IMR-90 (cell line): ENCODE results near the gene PLOD1. TPM values are rescaled to one million over a fixed set of nuclear protein-coding genes. Genes with fewer than 3 reads are reported as not detected.

Experiments used
- ATAC-seq: fragments of 200-7000 bp; cut with Tn5 transposase; 2 replicates; pipeline ENCODE4 v1.9.1; 2020; ENCODE audit warnings: low read depth, mild to moderate bottlenecking, moderate library complexity
- BruUV-seq: library from RNA; stranded (reverse); fragments of 400-500 nt; replicated peaks from 2 replicates; lab custom pipeline; 2021; lab: Mats Ljungman, UMichigan
- CTCF ChIA-PET: fragments of 300-600 bp; formaldehyde crosslinking; extraction: SDS; loops from one replicate; lab custom pipeline; 2021; ENCODE audit warnings: antibody characterized with exemption; lab: Yijun Ruan, JAX
- POLR2A ChIA-PET: fragments of 300-600 bp; sonication (Branson Sonifier 250); formaldehyde crosslinking; loops from one replicate; lab custom pipeline; 2022; ENCODE audit warnings: antibody characterized with exemption; ENCODE audit not compliant: unreplicated experiment; lab: Charles Lee
- DNase-seq: peaks from one replicate; pipeline ENCODE4 v3.0.0; 2013
- H2AFZ ChIP-seq: replicated peaks from 2 replicates; pipeline ENCODE3; 2013; ENCODE audit warnings: low read length, mild to moderate bottlenecking; ENCODE audit not compliant: poor library complexity
- H2AK5ac ChIP-seq: 2 replicates; pipeline ENCODE4 v1.6.1; 2013; ENCODE audit warnings: low read depth, low read length, inconsistent platforms
- H2AK9ac ChIP-seq: replicated peaks from 2 replicates; pipeline ENCODE3; 2013; ENCODE audit warnings: mild to moderate bottlenecking, low read depth, low read length, moderate library complexity; ENCODE audit not compliant: poor library complexity
- H2BK120ac ChIP-seq: 2 replicates; pipeline ENCODE4 v1.6.1; 2013; ENCODE audit warnings: low read depth, low read length, inconsistent platforms
- H2BK15ac ChIP-seq: 3 replicates; pipeline ENCODE4 v1.6.1; 2013; ENCODE audit warnings: low read depth, low read length, inconsistent platforms
- H2BK20ac ChIP-seq: 2 replicates; pipeline ENCODE4 v1.6.1; 2013; ENCODE audit warnings: low read depth, mild to moderate bottlenecking, inconsistent platforms, low read length, moderate library complexity
- H2BK5ac ChIP-seq: 2 replicates; pipeline ENCODE4 v1.6.1; 2013; ENCODE audit warnings: mild to moderate bottlenecking, low read depth, low read length, inconsistent platforms; ENCODE audit not compliant: poor library complexity, severe bottlenecking
- H3K14ac ChIP-seq: replicated peaks from 2 replicates; pipeline ENCODE4 v1.6.1; 2013; ENCODE audit warnings: low read depth, low read length, inconsistent platforms
- H3K18ac ChIP-seq: 2 replicates; pipeline ENCODE4 v1.6.1; 2013; ENCODE audit warnings: low read depth, low read length, control low read depth
- H3K23ac ChIP-seq: 2 replicates; pipeline ENCODE4 v1.6.1; 2013; ENCODE audit warnings: low read depth, low read length, inconsistent platforms
- H3K27ac ChIP-seq: 2 replicates; pipeline ENCODE4 v1.5.1; 2013; ENCODE audit warnings: mild to moderate bottlenecking, control low read depth, low read length; ENCODE audit not compliant: insufficient read depth
- H3K27me3 ChIP-seq: 2 replicates; pipeline ENCODE4 v1.6.1; 2013; ENCODE audit warnings: low read length; ENCODE audit not compliant: control insufficient read depth, insufficient read depth
- H3K36me3 ChIP-seq: 2 replicates; pipeline ENCODE4 v1.6.1; 2013; ENCODE audit warnings: low read length, mixed read lengths; ENCODE audit not compliant: control insufficient read depth, insufficient read depth
- H3K4ac ChIP-seq: 2 replicates; pipeline ENCODE4 v1.6.1; 2013; ENCODE audit warnings: low read depth, low read length, inconsistent platforms
- H3K4me1 ChIP-seq: 2 replicates; pipeline ENCODE4 v1.6.1; 2013; ENCODE audit warnings: low read length, mixed read lengths; ENCODE audit not compliant: control insufficient read depth, insufficient read depth
- H3K4me2 ChIP-seq: 2 replicates; pipeline ENCODE4 v1.6.1; 2013; ENCODE audit warnings: low read depth, mild to moderate bottlenecking, control low read depth, low read length, moderate library complexity
- H3K4me3 ChIP-seq: 2 replicates; pipeline ENCODE4 v1.5.1; 2013; ENCODE audit warnings: low read depth, mild to moderate bottlenecking, control low read depth, low read length, moderate library complexity; ENCODE audit not compliant: insufficient read depth
- H3K56ac ChIP-seq: 2 replicates; pipeline ENCODE4 v1.6.1; 2013; ENCODE audit warnings: low read length, inconsistent platforms; ENCODE audit not compliant: insufficient read depth; ENCODE audit errors: extremely low read depth
- H3K79me1 ChIP-seq, 2 experiments: 2 replicates each; pipeline ENCODE4 v1.6.1; 2013; ENCODE audit warnings: low read length in 2 of 2, inconsistent platforms in 1 of 2, low read depth in 1 of 2
- H3K9ac ChIP-seq: 2 replicates; pipeline ENCODE4 v1.6.1; 2013; ENCODE audit warnings: low read depth, low read length, control low read depth
- H3K9me1 ChIP-seq: 2 replicates; pipeline ENCODE4 v1.6.1; 2013; ENCODE audit warnings: low read length, inconsistent platforms; ENCODE audit not compliant: insufficient read depth
- H3K9me3 ChIP-seq: 2 replicates; pipeline ENCODE4 v1.6.1; 2013; ENCODE audit warnings: low read length; ENCODE audit not compliant: control insufficient read depth, insufficient read depth
- H4K20me1 ChIP-seq: 2 replicates; pipeline ENCODE4 v1.6.1; 2013; ENCODE audit warnings: low read length, inconsistent platforms; ENCODE audit not compliant: insufficient read depth
- H4K5ac ChIP-seq: 2 replicates; pipeline ENCODE4 v1.6.1; 2013; ENCODE audit warnings: mild to moderate bottlenecking, low read depth, low read length, control low read depth
- H4K8ac ChIP-seq, 2 experiments: 2 replicates each; pipeline ENCODE4 v1.6.1; 2013; ENCODE audit warnings: low read depth in 2 of 2, low read length in 2 of 2, control low read depth in 1 of 2, inconsistent platforms in 1 of 2
- H4K91ac ChIP-seq: 2 replicates; pipeline ENCODE4 v1.6.1; 2013; ENCODE audit warnings: low read depth, low read length, inconsistent platforms; ENCODE audit not compliant: insufficient read depth
- BHLHE40 ChIP-seq: fragments of 150-350 bp; IDR thresholded peaks from 2 replicates; pipeline ENCODE4 v1.6.1; 2016; ENCODE audit warnings: mild to moderate bottlenecking, low read depth, low read length
- CEBPB ChIP-seq: IDR thresholded peaks from 2 replicates; pipeline ENCODE4 v1.6.1; 2012; ENCODE audit warnings: low read depth, low read length, improper control_type of control experiment
- CHD1 ChIP-seq: IDR thresholded peaks from 2 replicates; pipeline ENCODE4 v1.6.1; 2012; ENCODE audit warnings: low read depth, low read length, improper control_type of control experiment
- CTCF ChIP-seq: conservative IDR thresholded peaks from 2 replicates; pipeline ENCODE4 v1.5.1; 2012; ENCODE audit warnings: mild to moderate bottlenecking, low read depth, low read length, improper control_type of control experiment
- FOS ChIP-seq: fragments of 150-350 bp; IDR thresholded peaks from 2 replicates; pipeline ENCODE4 v1.6.1; 2016; ENCODE audit warnings: low read depth, low read length
- MAFK ChIP-seq: IDR thresholded peaks from 2 replicates; pipeline ENCODE4 v1.6.1; 2012; ENCODE audit warnings: low read depth, low read length, improper control_type of control experiment
- MAZ ChIP-seq: IDR thresholded peaks from 2 replicates; pipeline ENCODE4 v1.6.1; 2012; ENCODE audit warnings: low read depth, mild to moderate bottlenecking, low read length, improper control_type of control experiment, moderate library complexity, borderline replicate concordance
- MXI1 ChIP-seq: IDR thresholded peaks from 2 replicates; pipeline ENCODE4 v1.6.1; 2012; ENCODE audit warnings: low read depth, mild to moderate bottlenecking, low read length, moderate library complexity, borderline replicate concordance
- NFE2L2 ChIP-seq: fragments of 150-350 bp; IDR thresholded peaks from 2 replicates; pipeline ENCODE4 v1.6.1; 2016; ENCODE audit warnings: low read depth, mild to moderate bottlenecking, low read length
- POLR2A ChIP-seq: IDR thresholded peaks from 2 replicates; pipeline ENCODE4 v1.6.1; 2012; ENCODE audit warnings: mild to moderate bottlenecking, low read depth, low read length
- RAD21 ChIP-seq: IDR thresholded peaks from 2 replicates; pipeline ENCODE4 v1.6.1; 2012; ENCODE audit warnings: low read length, improper control_type of control experiment
- RCOR1 ChIP-seq: IDR thresholded peaks from 2 replicates; pipeline ENCODE4 v1.6.1; 2012; ENCODE audit warnings: mild to moderate bottlenecking, low read length, improper control_type of control experiment; ENCODE audit not compliant: insufficient replicate concordance
- RFX5 ChIP-seq: IDR thresholded peaks from 2 replicates; pipeline ENCODE4 v1.8.0; 2012; ENCODE audit warnings: low read depth, mild to moderate bottlenecking, low read length, moderate library complexity
- SMC3 ChIP-seq: fragments of 150-350 bp; IDR thresholded peaks from 2 replicates; pipeline ENCODE4 v1.6.1; 2016; ENCODE audit warnings: low read depth, mild to moderate bottlenecking, antibody characterized with exemption, low read length, moderate library complexity
- WGBS, 2 experiments: methylation state at CpG; one replicate each; pipeline versions ENCODE4 v1.1.5 to v1.1.7; 2013; ENCODE audit warnings: missing lambda C conversion rate in 2 of 2; ENCODE audit not compliant: insufficient read length in 1 of 2; ENCODE audit errors: extremely low coverage in 2 of 2; 5-methylcytosine and 5-hydroxymethylcytosine counted together
- dilution Hi-C: fragments of 300-500 bp; cut with HindIII; formaldehyde crosslinking; loops from one replicate; pipeline ENCODE4 v1.14.3; 2018; ENCODE audit warnings: low sequenced_read_pairs; ENCODE audit not compliant: unreplicated experiment
- in situ Hi-C: fragments of 300-500 bp; cut with MboI; formaldehyde crosslinking; loops from 3 replicates; pipeline ENCODE4 v1.14.3; 2019; ENCODE audit warnings: low sequenced_read_pairs, inconsistent platforms, mixed read lengths
- intact Hi-C: fragments of 100-400 bp; cut with micrococcal nuclease; formaldehyde crosslinking; loops from 2 replicates; pipeline ENCODE4 v1.10.0; 2022
- polyA plus RNA-seq, 3 experiments: library from polyadenylated mRNA; depleted of rRNA; stranded (reverse); fragments of >200 nt; gene quantifications; 2 replicates each; pipeline ENCODE4 v1.2.3, GENCODE V29; 2012; ENCODE audit warnings: low replicate concordance in 1 of 3
- total RNA-seq: library from RNA; depleted of rRNA; stranded (reverse); fragments of >200 nt; gene quantifications from 2 replicates; pipeline ENCODE4 v1.2.3, GENCODE V29; 2012
- TF ChIP-seq, protein P1 (sequence below): fragments of 150-350 bp; IDR thresholded peaks from 2 replicates; pipeline ENCODE4 v1.6.1; 2017; ENCODE audit warnings: mild to moderate bottlenecking, antibody characterized with exemption, low read length, low read depth
- TF ChIP-seq, protein P2 (sequence below): fragments of 150-350 bp; IDR thresholded peaks from 2 replicates; pipeline ENCODE4 v1.6.1; 2016; ENCODE audit warnings: low read depth, mild to moderate bottlenecking, low read length, moderate library complexity, borderline replicate concordance

PLOD1 gene
- total and polyA plus RNA-seq, 2 of the 4 experiments (the other 2 are of a cell fraction): 283 to 609 TPM

- no peak overlapping the region for H3K14ac ChIP-seq
- H4K20me1 ChIP-seq: no peaks in the 10 kb centered on the region
- no peaks in the 10 kb centered on the region for H3K36me3 ChIP-seq
- no peak overlapping the region for H4K5ac ChIP-seq
- peaks cover 50% of the 10 kb centered on the region for H3K27me3 ChIP-seq
- in situ Hi-C loops (no loop called here), intact Hi-C loops (no loop called here), dilution Hi-C loops (no loop called here)
- H2BK120ac ChIP-seq: no peak overlapping the region
- H3K4me2 ChIP-seq: no peak overlapping the region
- TF ChIP-seq CEBPB: no peak
- TF ChIP-seq NFE2L2: no peak
- TF ChIP-seq SMC3: no peak
- no peak for TF ChIP-seq MAFK
- no peak for TF ChIP-seq POLR2A
- TF ChIP-seq, protein P1, sequence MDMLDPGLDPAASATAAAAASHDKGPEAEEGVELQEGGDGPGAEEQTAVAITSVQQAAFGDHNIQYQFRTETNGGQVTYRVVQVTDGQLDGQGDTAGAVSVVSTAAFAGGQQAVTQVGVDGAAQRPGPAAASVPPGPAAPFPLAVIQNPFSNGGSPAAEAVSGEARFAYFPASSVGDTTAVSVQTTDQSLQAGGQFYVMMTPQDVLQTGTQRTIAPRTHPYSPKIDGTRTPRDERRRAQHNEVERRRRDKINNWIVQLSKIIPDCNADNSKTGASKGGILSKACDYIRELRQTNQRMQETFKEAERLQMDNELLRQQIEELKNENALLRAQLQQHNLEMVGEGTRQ: no peak
- TF ChIP-seq, protein P2, sequence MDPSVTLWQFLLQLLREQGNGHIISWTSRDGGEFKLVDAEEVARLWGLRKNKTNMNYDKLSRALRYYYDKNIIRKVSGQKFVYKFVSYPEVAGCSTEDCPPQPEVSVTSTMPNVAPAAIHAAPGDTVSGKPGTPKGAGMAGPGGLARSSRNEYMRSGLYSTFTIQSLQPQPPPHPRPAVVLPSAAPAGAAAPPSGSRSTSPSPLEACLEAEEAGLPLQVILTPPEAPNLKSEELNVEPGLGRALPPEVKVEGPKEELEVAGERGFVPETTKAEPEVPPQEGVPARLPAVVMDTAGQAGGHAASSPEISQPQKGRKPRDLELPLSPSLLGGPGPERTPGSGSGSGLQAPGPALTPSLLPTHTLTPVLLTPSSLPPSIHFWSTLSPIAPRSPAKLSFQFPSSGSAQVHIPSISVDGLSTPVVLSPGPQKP: no peak
- TF ChIP-seq RAD21: no peak
- TF ChIP-seq CTCF: no peak
- TF ChIP-seq FOS: no peak
- no peak for TF ChIP-seq RCOR1
- no peak for TF ChIP-seq BHLHE40
- no peak for TF ChIP-seq CHD1
- no peak for TF ChIP-seq MAZ
- no peak for TF ChIP-seq RFX5
- TF ChIP-seq MXI1: no peak
- no peak for ATAC-seq
- DNase-seq: no peak
- no peak overlapping the region for H3K4ac ChIP-seq
- no peak overlapping the region for H2BK20ac ChIP-seq
- no peaks in the 10 kb centered on the region for H3K79me1 ChIP-seq
- H3K4me3 ChIP-seq: no peak overlapping the region
- CTCF ChIA-PET: no interaction called here
- no TSS peak for BruUV-seq
- H2AK5ac ChIP-seq: no peak overlapping the region
- H3K9ac ChIP-seq: no peak overlapping the region
- no peaks in the 10 kb centered on the region for H3K9me3 ChIP-seq
- H4K8ac ChIP-seq: no peak overlapping the region
- H2AK9ac ChIP-seq: no peak overlapping the region
- H2BK15ac ChIP-seq: no peak overlapping the region
- no peak overlapping the region for H3K56ac ChIP-seq
- 61% methylated on average over 5 of the region's 7 CpGs; no CpG with 5 or more reads in 1 of the 2 experiments for WGBS, 2 experiments
- H2AFZ ChIP-seq: no peak overlapping the region
- H3K18ac ChIP-seq: no peak overlapping the region
- POLR2A ChIA-PET: interaction anchor here (1.2 kb wide), 1 partner anchor 20 kb away, joined by 3 read pairs; no protein-coding TSS in a partner anchor
- no peaks in the 10 kb centered on the region for H3K4me1 ChIP-seq
- H3K23ac ChIP-seq: no peak overlapping the region
- no peak overlapping the region for H3K27ac ChIP-seq
- no peaks in the 10 kb centered on the region for H3K9me1 ChIP-seq
- no peak overlapping the region for H2BK5ac ChIP-seq
- H4K91ac ChIP-seq: no peak overlapping the region
Measured at GRCh38 chr1:11887666-11888007, 46.9 kb upstream of the PLOD1 start.
